ENCODE results near the gene STAT4. TPM values are rescaled to one million over a fixed set of nuclear protein-coding genes. Genes with fewer than 3 reads are reported as not detected.
A peak's percentile ranks its signal among the peaks of the same experiment; 100 is the strongest.

Gene STAT4
- total and polyA plus RNA-seq, 5 donors from 2014 or later: 22.7 to 60.0 (median 28.8) TPM

GRCh38 chr2:190988910-190989309, 161.9 kb downstream of the STAT4 start:
- H3K27ac ChIP-seq (ENCODE audit: insufficient read depth, low read length, poor library complexity, severe bottlenecking): no peak overlapping the region

GRCh38 chr2:190987938-190988337, 162.9 kb downstream of the STAT4 start:
- H3K27ac Mint-ChIP-seq: peak overlapping the region in 2 of 3 donors; percentile 58 to 89
- no peaks in the 10 kb centered on the region for H3K4me1 ChIP-seq (ENCODE audit: control insufficient read depth, insufficient read depth, low read length, poor library complexity, severe bottlenecking)
- H3K27me3 ChIP-seq (ENCODE audit: control insufficient read depth, insufficient read depth, low read length): no peaks in the 10 kb centered on the region
- H3K4me3 ChIP-seq (ENCODE audit: low read depth, low read length): no peak overlapping the region
- H3K27me3 Mint-ChIP-seq: no peaks in the 10 kb centered on the region
- H3K36me3 ChIP-seq (ENCODE audit: control insufficient read depth, insufficient read depth, low read length): peaks cover 97% of the 10 kb centered on the region
- H3K9me3 Mint-ChIP-seq: no peaks in the 10 kb centered on the region
- DNase-seq: no peak
- no peak overlapping the region for H3K27ac ChIP-seq (ENCODE audit: insufficient read depth, low read length, poor library complexity, severe bottlenecking)
- no peak overlapping the region for H3K4me3 Mint-ChIP-seq
- H3K36me3 Mint-ChIP-seq: peaks cover 72% of the 10 kb centered on the region
- peaks cover 10 to 34% (median 27%) of the 10 kb centered on the region in 4 donors for H3K4me1 Mint-ChIP-seq
- no peaks in the 10 kb centered on the region for H3K9me3 ChIP-seq (ENCODE audit: control insufficient read depth in 2 of 2, low read length in 2 of 2)
- no peak for ATAC-seq (ENCODE audit: low read depth in 2 of 2)

More at GRCh38 chr2:190988910-190989309, 161.9 kb downstream of the STAT4 start:
- DNase-seq: no peak
- Mint-ChIP-seq H3K4me1 (peaks cover 18 to 41% (median 28%) of the 10 kb centered on the region in 4 donors), H3K27me3 (no peaks in the 10 kb centered on the region), H3K9me3 (no peaks in the 10 kb centered on the region), H3K27ac (peak overlapping the region in 2 of 3 donors; percentile 58 to 71), H3K4me3 (no peak overlapping the region), H3K36me3 (peaks cover 75% of the 10 kb centered on the region)
- Histone ChIP-seq H3K4me1 (ENCODE audit: control insufficient read depth, insufficient read depth, low read length, poor library complexity, severe bottlenecking) (no peaks in the 10 kb centered on the region), H3K27me3 (ENCODE audit: control insufficient read depth, insufficient read depth, low read length) (no peaks in the 10 kb centered on the region), H3K36me3 (ENCODE audit: control insufficient read depth, insufficient read depth, low read length) (peaks cover 97% of the 10 kb centered on the region), H3K9me3 (ENCODE audit: control insufficient read depth in 2 of 2, low read length in 2 of 2) (no peaks in the 10 kb centered on the region), H3K4me3 (ENCODE audit: low read depth, low read length) (no peak overlapping the region)
- ATAC-seq (ENCODE audit: low read depth in 2 of 2): no peak

GRCh38 chr2:190987116-190987515, 163.7 kb downstream of the STAT4 start:
- H3K27me3 ChIP-seq (ENCODE audit: control insufficient read depth, insufficient read depth, low read length): no peaks in the 10 kb centered on the region
- Mint-ChIP-seq H3K4me1 (peaks cover 9 to 40% (median 28%) of the 10 kb centered on the region in 4 donors), H3K27ac (peak overlapping the region in 1 of 3 donors; percentile 89), H3K4me3 (no peak overlapping the region), H3K27me3 (no peaks in the 10 kb centered on the region), H3K36me3 (peaks cover 76% of the 10 kb centered on the region), H3K9me3 (no peaks in the 10 kb centered on the region)
- no peak overlapping the region for H3K4me3 ChIP-seq (ENCODE audit: low read depth, low read length)
- H3K9me3 ChIP-seq (ENCODE audit: control insufficient read depth in 2 of 2, low read length in 2 of 2): no peaks in the 10 kb centered on the region
- no peaks in the 10 kb centered on the region for H3K4me1 ChIP-seq (ENCODE audit: control insufficient read depth, insufficient read depth, low read length, poor library complexity, severe bottlenecking)
- DNase-seq (no peak), ATAC-seq (ENCODE audit: low read depth in 2 of 2) (no peak)
- H3K27ac ChIP-seq (ENCODE audit: insufficient read depth, low read length, poor library complexity, severe bottlenecking): no peak overlapping the region
- peaks cover 99% of the 10 kb centered on the region for H3K36me3 ChIP-seq (ENCODE audit: control insufficient read depth, insufficient read depth, low read length)

GRCh38 chr2:190986221-190986953, 164.4 kb downstream of the STAT4 start:
- H3K27ac ChIP-seq (ENCODE audit: insufficient read depth, low read length, poor library complexity, severe bottlenecking): peak overlapping the region; percentile 9
- DNase-seq: no peak
- H3K27me3 ChIP-seq (ENCODE audit: control insufficient read depth, insufficient read depth, low read length): no peaks in the 10 kb centered on the region
- no peaks in the 10 kb centered on the region for H3K4me1 ChIP-seq (ENCODE audit: control insufficient read depth, insufficient read depth, low read length, poor library complexity, severe bottlenecking)
- Mint-ChIP-seq H3K9me3 (no peaks in the 10 kb centered on the region), H3K36me3 (peaks cover 78% of the 10 kb centered on the region), H3K4me1 (peaks cover 9 to 46% (median 28%) of the 10 kb centered on the region in 4 donors), H3K4me3 (no peak overlapping the region), H3K27ac (peak overlapping the region in 2 of 3 donors; percentile 32 to 42), H3K27me3 (no peaks in the 10 kb centered on the region)
- no peaks in the 10 kb centered on the region for H3K9me3 ChIP-seq (ENCODE audit: control insufficient read depth in 2 of 2, low read length in 2 of 2)
- peaks cover 99% of the 10 kb centered on the region for H3K36me3 ChIP-seq (ENCODE audit: control insufficient read depth, insufficient read depth, low read length)
- ATAC-seq (ENCODE audit: low read depth in 2 of 2): no peak
- H3K4me3 ChIP-seq (ENCODE audit: low read depth, low read length): no peak overlapping the region

GRCh38 chr2:190984595-190984994, 166.2 kb downstream of the STAT4 start:
- no peaks in the 10 kb centered on the region for H3K9me3 Mint-ChIP-seq
- H3K36me3 ChIP-seq (ENCODE audit: control insufficient read depth, insufficient read depth, low read length): peaks cover 99% of the 10 kb centered on the region
- no peaks in the 10 kb centered on the region for H3K4me1 ChIP-seq (ENCODE audit: control insufficient read depth, insufficient read depth, low read length, poor library complexity, severe bottlenecking)
- H3K4me3 ChIP-seq (ENCODE audit: low read depth, low read length): no peak overlapping the region
- H3K4me3 Mint-ChIP-seq: peak overlapping the region in 2 of 4 donors; percentile 21 to 36
- no peak overlapping the region for H3K27ac ChIP-seq (ENCODE audit: insufficient read depth, low read length, poor library complexity, severe bottlenecking)
- DNase-seq (peak in 1 of 3 donors; percentile 66), ATAC-seq (ENCODE audit: low read depth in 2 of 2) (peak; percentile 65 to 67)
- no peaks in the 10 kb centered on the region for H3K27me3 ChIP-seq (ENCODE audit: control insufficient read depth, insufficient read depth, low read length)
- H3K4me1 Mint-ChIP-seq: peaks cover 11 to 62% (median 36%) of the 10 kb centered on the region in 4 donors
- H3K27me3 Mint-ChIP-seq: no peaks in the 10 kb centered on the region
- H3K9me3 ChIP-seq (ENCODE audit: control insufficient read depth in 2 of 2, low read length in 2 of 2): no peaks in the 10 kb centered on the region
- H3K27ac Mint-ChIP-seq: peak overlapping the region; percentile 38 to 87 (median 77)
- H3K36me3 Mint-ChIP-seq: peaks cover 80% of the 10 kb centered on the region

- H3K4me1 ChIP-seq (ENCODE audit: control insufficient read depth, insufficient read depth, low read length, poor library complexity, severe bottlenecking): no peaks in the 10 kb centered on the region
- no peak overlapping the region for H3K4me3 Mint-ChIP-seq
- H3K27ac Mint-ChIP-seq: peak overlapping the region; percentile 18 to 84 (median 67)
- DNase-seq: peak in 1 of 3 donors; percentile 27
- no peak for ATAC-seq (ENCODE audit: low read depth in 2 of 2)
- no peak overlapping the region for H3K4me3 ChIP-seq (ENCODE audit: low read depth, low read length)
- no peaks in the 10 kb centered on the region for H3K9me3 Mint-ChIP-seq
- peak overlapping the region; percentile 36 for H3K27ac ChIP-seq (ENCODE audit: insufficient read depth, low read length, poor library complexity, severe bottlenecking)
- no peaks in the 10 kb centered on the region for H3K27me3 ChIP-seq (ENCODE audit: control insufficient read depth, insufficient read depth, low read length)
- peaks cover 83% of the 10 kb centered on the region for H3K36me3 Mint-ChIP-seq
- H3K36me3 ChIP-seq (ENCODE audit: control insufficient read depth, insufficient read depth, low read length): peaks cover 99% of the 10 kb centered on the region
- no peaks in the 10 kb centered on the region for H3K27me3 Mint-ChIP-seq
- no peaks in the 10 kb centered on the region for H3K9me3 ChIP-seq (ENCODE audit: control insufficient read depth in 2 of 2, low read length in 2 of 2)
- H3K4me1 Mint-ChIP-seq: peaks cover 11 to 58% (median 32%) of the 10 kb centered on the region in 4 donors
Measured at GRCh38 chr2:190982262-190983034, 168.3 kb downstream of the STAT4 start.

- Mint-ChIP-seq H3K4me3 (no peak overlapping the region), H3K9me3 (no peaks in the 10 kb centered on the region), H3K36me3 (peaks cover 80% of the 10 kb centered on the region), H3K27me3 (no peaks in the 10 kb centered on the region), H3K27ac (peak overlapping the region in 2 of 3 donors; percentile 18 to 69), H3K4me1 (peaks cover 5 to 55% (median 30%) of the 10 kb centered on the region in 4 donors)
- Histone ChIP-seq H3K27me3 (ENCODE audit: control insufficient read depth, insufficient read depth, low read length) (no peaks in the 10 kb centered on the region), H3K9me3 (ENCODE audit: control insufficient read depth in 2 of 2, low read length in 2 of 2) (no peaks in the 10 kb centered on the region), H3K4me1 (ENCODE audit: control insufficient read depth, insufficient read depth, low read length, poor library complexity, severe bottlenecking) (no peaks in the 10 kb centered on the region), H3K27ac (ENCODE audit: insufficient read depth, low read length, poor library complexity, severe bottlenecking) (peak overlapping the region; percentile 36), H3K36me3 (ENCODE audit: control insufficient read depth, insufficient read depth, low read length) (peaks cover 100% of the 10 kb centered on the region), H3K4me3 (ENCODE audit: low read depth, low read length) (no peak overlapping the region)
- no peak for DNase-seq
- no peak for ATAC-seq (ENCODE audit: low read depth in 2 of 2)
Measured at GRCh38 chr2:190981733-190982132, 169.1 kb downstream of the STAT4 start.

Measured in CD4-positive, CD25-positive, alpha-beta regulatory T cell (primary cell).